LHCN-M2 (cell line): ENCODE data around the gene RNF114. TPM values are rescaled to one million over a fixed set of nuclear protein-coding genes. Genes with fewer than 3 reads are reported as not detected.
"Not testable (repeated sequence)": the region's sequence is repeated elsewhere in the genome, so short reads cannot be mapped to it uniquely, and the experiment has no call there.

Experiments
- DNase-seq: peaks from one replicate; pipeline ENCODE4 v3.0.0-alpha.2; 2012; ENCODE audit warnings: low read depth
- total RNA-seq: library from RNA; depleted of rRNA; stranded (reverse); fragments of >200 nt; gene quantifications from 2 replicates; pipeline ENCODE4 v1.2.3, GENCODE V29; 2014

RNF114 gene
- total RNA-seq, 1 experiment from 2014 or later = 98.2 TPM

DNA sequence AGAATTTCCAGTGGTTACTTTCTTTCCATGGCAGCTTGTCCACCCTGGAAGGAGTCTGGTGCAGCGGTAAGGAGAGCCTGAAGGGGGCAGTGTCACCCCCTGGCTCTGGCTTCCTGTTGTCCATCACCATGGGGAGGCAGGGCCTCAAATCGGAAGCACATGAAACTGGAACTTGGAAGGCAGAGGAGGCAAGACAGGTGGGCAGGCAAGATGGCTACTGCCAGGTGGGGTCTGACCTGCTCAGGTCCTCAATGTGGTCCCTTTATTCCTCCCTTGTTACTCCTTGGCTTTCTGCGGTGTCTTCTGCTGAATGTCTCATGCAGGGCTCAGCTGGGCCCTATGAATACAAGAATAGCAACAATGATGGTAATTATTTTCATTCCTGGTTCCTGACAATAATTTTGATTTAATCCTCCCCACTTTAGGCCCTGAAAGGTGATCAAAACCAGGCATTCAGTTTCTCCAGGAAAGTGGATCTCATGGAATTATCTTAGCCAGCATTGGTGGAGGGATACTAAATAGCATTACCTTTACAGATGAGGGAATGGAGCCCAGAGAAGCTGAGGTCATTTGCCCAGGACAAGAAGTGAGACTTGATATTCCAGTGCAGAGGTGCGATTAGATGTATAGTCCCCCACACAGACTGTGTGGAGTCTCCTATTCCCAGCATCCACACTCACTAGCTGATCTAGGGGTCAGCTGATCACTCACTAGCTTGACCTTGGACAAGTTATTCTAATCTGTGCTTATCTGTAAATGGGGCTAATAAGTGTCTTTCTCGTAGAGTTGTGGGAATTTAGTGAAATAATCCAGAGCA lies 29.0 kb downstream of the RNF114 start:
- DNase-seq = peak; percentile 41

DNA sequence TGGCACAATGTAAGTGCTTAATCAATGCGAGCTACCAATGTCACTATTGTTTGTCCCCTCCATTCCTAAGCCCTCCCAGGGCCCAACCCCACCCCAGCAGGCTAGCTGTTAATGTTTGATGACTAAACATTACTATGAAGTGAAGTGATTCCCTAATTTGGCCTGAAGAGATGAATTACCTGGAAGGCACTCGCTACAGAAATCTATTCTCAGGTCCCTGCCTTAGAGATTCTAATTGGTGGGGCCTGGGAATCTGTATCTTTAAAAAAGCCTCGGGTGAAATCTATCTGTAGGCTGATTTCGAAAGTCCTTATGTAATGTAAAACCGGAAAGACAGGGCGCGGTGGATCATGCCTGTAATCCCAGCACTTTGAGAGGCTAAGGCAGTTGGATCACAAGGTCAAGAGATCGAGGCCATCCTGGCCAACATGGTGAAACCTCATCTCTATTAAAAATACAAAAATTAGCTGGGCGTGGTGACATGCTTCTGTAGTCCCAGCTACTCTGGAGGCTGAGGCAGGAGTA lies 29.6 kb downstream of the RNF114 start:
- peak; percentile 17 for DNase-seq

DNA sequence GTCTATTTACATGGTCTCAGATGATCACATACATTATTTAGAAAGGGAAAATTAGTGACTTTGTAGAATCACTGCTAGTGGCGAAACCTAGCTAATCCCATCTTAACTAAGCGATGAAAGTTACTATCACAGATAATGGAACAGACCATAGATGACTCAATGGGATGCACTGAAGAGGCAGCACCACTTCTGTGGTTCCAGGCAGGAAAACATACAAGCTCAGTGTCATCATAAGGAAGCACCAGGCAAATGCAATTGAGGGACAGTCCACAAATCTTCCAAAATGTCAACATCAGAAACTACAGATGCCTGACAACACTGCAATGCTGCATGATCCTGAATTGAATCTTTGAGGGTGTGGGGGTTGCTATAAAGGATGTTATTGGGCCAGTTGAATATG lies 30.7 kb downstream of the RNF114 start:
- no peak for DNase-seq

DNA sequence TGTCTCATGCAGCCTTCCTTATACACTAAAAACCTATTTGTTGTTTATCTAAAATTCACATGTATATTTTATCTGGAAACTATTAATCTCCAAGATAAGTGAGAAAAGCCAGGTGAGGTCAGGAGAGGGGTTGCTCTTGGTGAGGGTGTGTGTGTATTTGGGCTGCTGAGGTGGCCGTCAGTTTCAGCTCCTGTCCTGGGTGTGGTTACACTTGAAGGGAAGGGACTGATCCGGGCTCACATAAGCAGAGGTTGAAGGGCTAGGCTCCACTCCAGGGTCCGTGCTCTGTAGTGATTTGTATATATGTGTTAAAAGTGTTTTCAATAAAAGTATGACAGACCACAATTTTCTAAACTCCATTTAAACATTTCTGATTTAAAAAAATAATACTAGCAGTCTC lies 33.0 kb downstream of the RNF114 start:
- no peak for DNase-seq

DNA sequence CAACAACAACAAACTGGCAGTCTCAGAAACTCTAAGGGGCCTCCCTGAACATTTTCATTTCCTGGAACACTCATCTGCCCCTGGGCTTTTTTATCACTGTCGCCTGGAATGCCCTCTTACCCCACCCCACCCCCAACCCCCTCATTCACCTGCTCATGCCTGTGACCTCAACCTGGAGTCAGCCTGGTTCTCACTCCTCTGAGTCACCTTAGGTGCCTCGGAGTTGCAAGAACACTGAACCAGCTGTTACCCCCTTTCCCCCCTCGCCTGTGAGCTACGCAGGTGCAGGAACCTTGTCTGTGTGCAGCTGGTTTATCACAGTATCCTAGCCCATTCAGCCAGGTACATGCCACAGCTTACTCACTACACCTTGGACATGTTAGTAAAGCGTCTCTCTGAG lies 33.7 kb downstream of the RNF114 start:
- no peak for DNase-seq

DNA sequence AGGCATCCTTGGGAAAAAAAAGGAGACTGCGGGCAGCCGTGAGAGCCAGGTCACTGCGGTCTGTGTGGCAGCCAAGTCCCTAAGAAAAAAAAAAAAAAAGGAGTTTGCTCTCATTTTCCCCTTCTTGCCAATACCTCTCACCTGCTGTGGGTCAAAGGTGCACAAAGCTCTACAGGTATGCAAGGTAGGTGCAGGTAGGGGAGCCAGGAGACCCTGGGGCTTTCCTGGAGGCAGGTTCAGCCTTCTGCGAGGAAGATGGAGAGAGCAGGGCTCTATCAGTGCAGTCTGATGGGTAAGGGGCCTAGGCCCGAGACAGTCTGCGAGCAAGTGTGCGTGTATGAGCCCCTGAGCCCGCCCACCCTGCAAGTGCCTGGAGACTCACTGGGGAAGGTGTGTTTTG lies 34.3 kb downstream of the RNF114 start:
- DNase-seq = no peak

DNA sequence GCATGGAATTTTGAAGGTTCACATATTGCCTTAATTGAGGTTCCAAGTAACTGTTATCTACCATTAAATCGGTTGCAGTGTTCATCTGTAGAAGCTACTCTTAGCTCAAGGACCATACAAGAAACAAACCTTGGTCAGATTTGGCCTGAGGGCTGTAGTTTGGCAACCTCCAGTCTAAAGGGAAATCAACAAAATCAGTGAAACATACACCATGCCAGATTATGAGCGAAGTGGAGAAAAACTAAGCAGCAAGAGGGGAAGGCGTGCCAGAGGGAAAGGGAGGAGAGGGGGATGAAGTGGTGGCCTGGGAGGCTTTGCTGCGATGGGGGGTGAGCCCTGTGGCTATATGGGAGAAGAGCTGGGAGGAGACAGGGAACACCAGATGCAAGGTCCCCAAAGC lies 37.8 kb downstream of the RNF114 start:
- no peak for DNase-seq

DNA sequence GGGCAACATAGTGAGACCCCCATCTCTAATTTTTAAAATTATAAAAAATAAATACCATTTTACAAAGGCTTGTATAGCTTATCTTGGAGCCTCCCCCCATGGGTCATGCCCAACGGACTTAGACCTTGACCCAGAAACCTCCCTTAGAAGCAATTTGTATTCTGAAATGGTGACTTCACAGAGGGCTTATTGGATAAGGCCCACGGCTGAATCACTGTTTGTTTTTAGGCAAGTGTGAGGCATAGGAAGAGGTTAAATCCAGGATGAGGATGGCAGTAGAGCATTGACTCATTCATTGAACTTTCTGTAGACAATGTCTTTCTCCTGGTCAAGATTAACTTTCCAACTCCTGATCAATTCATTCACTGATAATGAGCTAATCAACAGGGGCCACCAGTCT lies 40.3 kb downstream of the RNF114 start:
- DNase-seq = peak; percentile 28

DNA sequence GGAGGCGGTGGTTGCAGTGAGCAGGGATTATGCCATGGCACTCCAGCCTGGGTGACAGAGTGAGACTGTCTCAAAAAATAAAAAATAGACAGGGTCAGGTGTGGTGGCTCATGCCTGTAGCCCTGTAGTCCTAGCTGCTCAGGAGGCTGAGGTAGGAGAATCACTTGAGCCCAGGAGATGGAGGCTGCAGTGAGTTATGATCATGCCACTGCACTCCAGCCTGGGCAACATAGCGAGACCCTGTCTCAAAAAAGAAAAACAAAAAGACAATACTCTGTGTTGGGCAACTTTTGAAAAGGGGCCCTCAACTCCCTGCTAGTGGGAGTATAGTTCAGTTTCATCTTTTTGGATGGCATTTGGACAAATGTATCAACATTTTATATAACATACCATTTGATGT lies 41.5 kb downstream of the RNF114 start:
- not testable (repeated sequence) for DNase-seq

DNA sequence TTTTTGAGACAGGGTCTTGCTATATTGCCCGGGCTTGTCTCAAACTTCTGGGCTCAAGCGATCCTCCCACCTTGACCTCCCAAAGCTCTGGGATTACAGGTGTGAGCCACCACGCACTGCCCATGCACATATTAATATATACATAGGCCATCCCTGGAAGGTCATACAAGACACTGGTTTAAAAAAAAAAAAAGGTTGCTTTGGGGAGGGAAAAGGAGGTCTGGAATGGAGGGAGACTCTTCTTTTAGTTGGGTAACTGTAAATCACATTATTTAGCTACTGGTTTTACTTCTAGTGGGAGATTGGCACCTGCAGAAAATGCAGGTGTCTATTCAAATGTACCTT lies 42.5 kb downstream of the RNF114 start:
- DNase-seq = no peak

DNA sequence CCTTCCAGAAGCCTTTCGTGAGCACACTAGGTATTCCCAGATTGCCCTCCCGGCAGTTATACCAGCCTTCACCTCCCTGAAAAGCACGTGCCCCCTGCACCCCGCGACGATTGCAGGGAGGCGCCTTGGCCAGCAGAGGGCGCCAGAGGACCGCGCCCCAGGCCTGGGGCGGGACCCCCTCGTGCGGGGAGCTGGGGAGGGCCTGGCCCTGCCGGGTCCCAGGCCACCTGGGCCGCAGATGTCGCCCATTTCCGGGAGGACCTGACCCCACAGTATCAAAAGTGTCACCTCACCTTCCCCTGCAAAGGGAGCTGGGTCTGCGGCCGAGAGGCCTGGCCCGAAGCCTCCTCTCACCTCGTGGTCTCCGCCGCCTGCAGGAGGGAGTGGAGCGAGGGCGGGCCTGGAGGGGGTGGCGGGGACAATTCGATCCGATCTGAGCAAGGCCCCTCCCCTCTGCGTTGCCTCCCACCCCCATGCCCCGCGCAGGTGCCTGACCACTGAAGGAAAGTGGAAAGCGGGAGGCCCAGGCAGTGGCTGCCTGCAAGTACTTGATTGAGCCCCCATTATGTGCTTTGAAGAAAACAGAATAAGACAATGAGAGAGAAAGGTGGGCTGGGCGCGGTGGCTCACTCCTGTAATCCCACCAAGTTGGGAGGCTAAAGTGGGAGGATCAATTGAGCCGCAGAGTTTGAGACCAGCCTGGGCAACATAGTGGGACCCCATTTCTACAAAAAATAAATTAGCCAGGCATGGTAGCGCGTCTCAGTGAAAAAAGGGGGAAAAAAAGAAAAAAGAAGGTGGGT lies 43.0 kb downstream of the RNF114 start:
- no peak for DNase-seq

DNA sequence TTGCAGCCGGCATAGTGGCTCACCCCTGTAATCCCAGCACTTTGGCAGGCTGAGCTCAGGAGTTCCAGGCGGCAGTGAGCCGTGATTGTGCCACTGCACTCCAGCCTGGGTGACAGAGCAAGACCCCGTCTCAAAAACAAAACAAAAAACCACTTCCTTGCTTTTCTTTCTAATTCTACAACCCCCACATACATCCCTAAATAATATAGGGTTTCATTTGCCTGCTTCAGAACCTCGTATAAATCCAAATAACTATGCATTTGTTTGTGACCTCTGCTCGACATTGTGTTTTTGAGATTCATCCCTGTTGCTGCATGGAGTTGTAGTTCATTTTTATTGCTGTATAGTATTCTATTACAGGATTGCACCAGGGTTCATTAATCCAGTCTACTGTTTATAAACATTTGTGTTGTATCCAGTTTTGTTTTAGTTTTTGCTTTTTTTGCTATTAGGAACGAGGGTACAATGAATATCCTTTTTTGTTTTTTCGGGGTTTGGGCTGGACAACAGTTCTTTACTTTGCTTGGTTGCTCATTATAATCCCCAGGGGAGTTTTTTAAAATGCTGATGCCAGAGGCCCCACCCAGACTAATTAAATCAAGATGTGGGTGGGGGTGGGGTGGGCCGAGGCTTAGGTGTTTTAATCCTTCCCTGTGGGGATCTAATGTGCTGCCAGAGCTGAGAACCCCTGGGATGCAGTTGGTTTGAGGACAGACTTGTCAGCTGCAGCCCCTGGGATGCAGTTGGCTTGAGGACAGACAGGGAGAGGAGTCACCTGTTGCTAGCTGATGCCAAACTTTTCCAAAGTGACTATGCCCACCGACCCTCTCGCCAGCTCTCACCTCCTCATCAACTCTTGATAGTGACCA lies 44.2 kb downstream of the RNF114 start:
- no peak for DNase-seq

DNA sequence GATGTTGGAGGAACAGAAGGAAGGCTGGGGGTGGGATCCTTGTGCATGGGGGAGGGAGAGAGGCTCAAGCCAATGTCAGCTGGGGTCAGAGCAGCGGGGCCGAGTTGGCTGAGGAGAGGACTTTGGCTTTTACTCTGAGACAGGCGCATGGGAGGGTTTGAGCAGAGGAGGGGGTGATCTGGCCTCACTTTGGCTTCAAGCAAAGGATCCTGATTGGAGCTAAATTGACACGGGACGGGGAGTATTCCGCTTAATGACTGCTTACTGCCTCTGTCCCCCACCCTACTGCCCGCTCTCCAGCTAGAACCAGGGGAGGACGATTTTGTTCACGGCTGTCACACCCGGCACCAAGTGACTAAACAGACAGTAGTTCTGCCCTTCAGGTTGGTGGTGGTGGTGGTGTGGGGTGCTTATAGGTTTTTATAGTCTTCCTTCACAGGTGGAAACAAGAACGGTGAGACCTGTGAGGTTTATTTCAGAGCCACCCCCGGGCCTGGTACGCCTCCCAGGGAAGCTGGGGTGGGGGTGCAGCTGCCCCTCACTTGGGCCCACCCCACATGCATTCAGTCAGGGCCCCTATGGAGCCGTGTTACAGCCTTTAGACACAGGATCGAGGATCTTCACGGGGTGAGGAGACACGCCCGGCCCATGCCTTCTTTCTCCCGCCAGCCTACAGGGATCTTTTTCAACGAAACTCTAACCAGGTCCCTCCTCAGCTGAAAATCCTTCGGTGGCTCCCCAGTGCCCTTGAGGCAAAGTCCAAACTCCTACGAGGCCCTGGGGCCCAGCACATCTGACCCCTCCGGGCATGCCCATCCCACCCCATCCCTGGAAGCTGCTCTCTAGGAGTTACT lies 45.2 kb downstream of the RNF114 start:
- DNase-seq = no peak

DNA sequence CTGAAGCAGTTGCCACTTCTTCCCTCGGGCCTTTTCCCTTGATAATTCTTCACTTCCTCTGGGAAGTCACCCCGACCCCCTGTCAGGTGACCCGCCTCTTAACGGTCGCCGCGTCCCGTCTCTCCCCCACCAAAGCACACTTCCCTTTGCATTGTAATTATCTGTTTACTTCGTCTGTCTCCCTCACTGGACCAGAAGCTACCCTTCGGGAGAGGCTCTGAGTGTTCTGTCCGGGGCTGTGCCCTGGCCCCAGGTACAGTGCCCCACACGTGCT lies 45.8 kb downstream of the RNF114 start:
- DNase-seq = no peak

DNA sequence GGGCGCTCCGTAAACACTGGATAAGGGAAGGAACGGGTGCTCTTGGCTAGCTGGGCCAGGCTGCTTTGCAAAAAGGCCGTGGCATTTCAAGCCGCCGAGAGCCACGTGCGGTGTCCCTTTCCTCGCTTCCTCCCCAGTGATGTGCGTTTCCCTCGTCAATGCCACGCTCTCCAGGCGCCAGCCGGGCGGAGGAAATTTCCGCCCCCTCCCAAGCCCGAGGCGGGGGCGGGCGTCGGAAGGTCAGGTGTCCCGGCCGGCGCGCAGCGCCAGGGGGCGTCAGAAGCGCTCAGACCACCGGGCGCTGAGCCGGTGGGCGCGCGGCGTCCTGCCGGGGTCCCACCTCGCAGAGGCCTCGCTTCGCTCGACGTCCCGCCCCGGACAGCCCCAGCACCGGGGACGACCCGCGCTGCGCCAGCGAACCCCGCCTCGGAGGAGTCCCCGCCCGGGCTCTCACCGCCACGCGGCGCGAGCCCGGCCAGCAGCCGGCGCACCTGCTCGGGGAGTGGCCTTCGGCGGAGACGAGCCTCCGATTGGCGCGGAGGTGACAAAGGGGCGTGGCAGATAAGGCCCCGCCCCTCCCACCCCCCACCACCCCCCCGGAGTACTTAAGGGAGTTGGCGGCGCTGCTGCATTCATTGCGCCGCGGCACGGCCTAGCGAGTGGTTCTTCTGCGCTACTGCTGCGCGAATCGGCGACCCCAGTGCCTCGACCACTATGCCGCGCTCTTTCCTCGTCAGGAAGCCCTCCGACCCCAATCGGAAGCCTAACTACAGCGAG lies 46.3 kb downstream of the RNF114 start, which contains the start of gene SNAI1:
Gene SNAI1, plus strand, starts transcription at position 635 of the 777 bp plus-strand sequence. Its CDS starts 80 bp downstream, at position 715.
- DNase-seq = no peak

DNA sequence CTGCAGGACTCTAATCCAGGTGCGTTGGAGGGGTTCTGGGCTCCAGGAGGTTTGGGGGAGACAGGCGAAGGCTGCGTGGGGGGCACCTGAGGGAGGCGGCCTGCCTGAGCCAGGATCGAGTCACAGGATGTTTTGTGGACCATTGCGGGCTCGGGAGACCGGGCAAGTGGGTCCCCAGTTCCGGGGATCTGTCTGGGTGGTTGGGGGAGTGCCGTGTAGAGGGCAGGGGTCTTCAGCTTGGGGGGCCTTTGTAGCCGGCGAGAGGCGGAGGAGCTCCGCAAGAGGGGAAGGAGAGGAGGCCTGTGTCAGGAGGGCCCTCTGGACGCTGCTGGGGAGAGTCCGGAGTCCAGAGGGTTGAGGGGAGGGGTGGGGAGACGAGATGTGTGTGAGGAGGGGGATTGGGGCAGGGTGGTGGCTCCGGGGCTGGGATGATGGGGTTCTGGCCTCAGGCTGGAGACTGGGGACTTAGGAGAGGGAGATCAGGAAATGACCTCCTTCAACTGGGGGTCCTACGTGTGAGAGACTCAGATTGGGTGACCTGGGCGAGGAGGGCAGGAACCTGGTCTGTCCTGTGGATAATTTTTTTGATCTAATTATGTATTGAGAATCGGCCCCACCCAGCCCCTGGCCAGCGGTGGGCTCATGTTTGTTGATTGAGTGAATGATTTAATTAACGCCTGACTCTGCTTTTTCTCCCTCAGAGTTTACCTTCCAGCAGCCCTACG lies 47.1 kb downstream of the RNF114 start:
- no peak for DNase-seq

DNA sequence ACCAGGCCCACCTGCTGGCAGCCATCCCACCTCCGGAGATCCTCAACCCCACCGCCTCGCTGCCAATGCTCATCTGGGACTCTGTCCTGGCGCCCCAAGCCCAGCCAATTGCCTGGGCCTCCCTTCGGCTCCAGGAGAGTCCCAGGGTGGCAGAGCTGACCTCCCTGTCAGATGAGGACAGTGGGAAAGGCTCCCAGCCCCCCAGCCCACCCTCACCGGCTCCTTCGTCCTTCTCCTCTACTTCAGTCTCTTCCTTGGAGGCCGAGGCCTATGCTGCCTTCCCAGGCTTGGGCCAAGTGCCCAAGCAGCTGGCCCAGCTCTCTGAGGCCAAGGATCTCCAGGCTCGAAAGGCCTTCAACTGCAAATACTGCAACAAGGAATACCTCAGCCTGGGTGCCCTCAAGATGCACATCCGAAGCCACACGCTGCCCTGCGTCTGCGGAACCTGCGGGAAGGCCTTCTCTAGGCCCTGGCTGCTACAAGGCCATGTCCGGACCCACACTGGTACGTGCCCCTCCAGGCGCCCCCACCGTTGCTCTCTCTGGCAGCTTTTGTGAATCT lies 47.7 kb downstream of the RNF114 start:
- no peak for DNase-seq

DNA sequence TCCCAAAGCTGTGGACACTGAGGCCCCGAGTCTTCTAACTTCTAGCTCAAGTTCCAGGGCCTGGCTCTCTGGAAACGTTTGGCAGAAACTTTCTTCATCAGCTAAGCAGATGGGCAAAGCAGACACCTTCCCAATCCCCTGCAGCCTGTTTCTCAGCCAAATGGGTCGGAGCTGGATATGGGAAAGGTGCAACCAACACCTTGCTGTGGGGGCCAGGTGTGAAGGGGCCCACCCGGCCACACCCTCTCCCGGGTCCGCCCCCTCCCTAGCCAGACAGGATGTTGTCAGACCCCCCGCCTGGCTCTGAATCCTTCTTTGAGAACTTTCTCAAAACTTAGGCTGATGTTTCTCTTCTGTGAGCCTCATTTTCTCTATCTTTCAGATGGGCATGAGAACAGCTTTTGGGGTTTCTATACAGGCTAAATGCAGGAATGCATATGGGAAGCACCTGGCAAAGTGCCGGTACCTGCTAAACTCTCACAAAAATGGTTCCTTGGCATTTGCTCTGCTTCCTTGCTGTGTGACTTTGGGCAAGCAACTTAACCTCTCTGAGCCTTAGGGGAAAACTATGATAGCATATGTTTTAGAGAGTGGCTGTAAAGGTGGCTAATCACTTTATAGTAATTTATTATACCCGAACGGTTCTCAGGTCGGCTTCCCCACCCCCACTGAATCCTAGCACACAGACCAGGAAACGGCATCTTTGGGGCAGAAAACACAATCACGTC lies 48.4 kb downstream of the RNF114 start:
- no peak for DNase-seq

DNA sequence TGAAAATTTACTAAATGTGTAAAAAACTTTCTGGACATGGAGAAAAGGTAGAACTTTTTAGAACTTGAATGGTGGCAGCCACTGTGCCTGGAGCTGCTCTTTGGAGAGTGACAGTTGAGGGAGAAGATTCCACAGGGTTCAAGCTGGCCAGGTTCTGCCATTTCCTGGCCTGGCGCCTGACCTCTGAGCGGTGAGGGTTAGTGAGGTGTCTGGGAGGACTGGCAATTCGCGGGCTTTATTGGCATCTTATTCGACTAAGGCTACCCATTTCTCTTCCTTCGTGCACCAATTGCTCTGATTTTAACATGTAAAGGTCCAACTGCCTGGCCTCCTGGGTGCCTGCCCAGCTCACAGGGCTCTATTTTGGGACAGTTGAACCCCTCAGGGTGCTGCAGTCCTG lies 49.0 kb downstream of the RNF114 start:
- DNase-seq = no peak
